ENCODE data around the gene ELF2.

DNA sequence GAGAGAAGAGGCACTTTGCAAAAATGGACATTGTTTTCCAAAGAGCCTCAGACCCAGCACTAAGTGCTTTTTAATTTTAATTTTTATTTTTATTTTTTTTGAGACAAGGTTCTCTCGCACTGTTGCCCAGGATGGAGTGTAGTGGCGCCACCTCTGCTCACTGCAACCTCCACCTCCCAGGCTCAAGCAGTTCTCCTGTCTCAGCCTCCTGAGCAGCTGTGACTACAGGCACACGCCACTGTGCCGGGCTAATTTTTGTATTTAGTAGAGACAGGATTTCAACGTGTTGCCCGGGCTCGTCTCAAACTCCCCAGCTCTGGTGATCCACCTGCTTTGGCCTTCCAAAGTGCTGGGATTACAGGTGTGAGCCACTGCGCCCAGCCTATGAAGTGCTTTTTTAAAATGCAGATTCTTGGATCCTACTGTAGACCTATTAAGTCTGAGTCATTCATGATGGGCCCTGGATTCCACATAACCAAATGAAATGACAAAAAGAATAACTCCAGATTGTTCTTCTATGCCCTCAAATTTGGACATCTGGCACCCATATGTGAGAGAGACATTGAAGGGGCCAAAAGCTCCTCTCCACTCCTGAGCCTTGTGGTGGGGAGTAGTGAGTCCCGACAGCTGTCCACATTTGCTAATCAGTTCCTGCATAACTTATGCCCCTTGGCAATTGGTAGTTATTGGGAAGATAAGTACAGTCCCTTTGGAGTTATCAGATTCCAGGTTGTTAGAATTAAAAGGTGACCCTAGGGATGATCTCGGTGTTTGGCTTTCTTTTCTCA is 157.9 kb downstream of the ELF2 start:
- TF ChIP-seq, protein P1, sequence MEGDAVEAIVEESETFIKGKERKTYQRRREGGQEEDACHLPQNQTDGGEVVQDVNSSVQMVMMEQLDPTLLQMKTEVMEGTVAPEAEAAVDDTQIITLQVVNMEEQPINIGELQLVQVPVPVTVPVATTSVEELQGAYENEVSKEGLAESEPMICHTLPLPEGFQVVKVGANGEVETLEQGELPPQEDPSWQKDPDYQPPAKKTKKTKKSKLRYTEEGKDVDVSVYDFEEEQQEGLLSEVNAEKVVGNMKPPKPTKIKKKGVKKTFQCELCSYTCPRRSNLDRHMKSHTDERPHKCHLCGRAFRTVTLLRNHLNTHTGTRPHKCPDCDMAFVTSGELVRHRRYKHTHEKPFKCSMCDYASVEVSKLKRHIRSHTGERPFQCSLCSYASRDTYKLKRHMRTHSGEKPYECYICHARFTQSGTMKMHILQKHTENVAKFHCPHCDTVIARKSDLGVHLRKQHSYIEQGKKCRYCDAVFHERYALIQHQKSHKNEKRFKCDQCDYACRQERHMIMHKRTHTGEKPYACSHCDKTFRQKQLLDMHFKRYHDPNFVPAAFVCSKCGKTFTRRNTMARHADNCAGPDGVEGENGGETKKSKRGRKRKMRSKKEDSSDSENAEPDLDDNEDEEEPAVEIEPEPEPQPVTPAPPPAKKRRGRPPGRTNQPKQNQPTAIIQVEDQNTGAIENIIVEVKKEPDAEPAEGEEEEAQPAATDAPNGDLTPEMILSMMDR (IDR thresholded peaks at IDR 0.05) = no peak
- TF ChIP-seq POLR2AphosphoS5 (IDR thresholded peaks at IDR 0.05; ENCODE audit: insufficient read depth in 1 of 2, low read depth in 1 of 2) (no peak), POLR2A (IDR thresholded peaks at IDR 0.05) (no peak)

All from vagina (tissue), 2 donors.